ENCODE results near the gene DMKN.

DMKN gene

DNA sequence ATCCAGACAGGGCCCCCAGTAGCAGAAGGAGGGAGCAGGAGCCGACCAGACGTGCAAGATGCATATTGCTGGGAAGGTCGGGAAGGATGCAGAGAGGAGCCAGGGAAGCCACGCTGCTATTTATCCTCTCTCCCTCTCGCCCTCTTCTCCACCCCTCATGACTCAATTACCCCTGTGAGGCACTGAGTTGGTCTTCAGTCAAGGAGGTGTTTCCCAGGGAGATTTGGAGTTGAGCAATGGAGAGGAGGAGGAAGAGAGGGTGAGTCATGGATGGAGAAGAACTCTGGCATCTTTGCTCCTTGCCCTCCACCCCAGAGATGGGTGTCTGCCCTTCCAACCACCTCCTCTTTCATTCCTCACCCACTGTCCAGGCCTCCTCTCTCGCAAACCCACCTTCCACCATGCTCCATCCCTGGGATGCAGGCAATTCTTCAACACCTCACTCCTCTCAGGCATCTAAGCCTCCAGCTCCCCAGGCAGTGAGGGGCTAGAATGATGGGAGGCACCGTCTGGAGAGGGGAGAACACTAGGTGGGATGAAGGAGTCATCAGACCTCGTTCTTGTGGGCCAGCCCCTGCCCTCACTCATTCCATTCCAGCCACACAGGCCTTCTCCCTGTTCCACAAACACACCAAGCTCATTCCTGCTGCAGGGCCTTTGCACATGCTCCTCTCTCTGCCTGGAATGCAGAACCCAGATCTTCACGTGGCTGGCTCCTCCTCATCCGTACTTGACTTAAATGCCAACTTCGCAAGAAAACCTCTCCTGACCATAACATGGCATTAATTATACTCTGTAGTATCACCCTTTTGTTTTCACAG, 15.0 kb upstream of the DMKN start, which contains the start of gene SBSN:
TSS of gene SBSN (minus strand) at position 94 of the 821 bp plus-strand sequence. CDS start at position 64, 30 bp downstream.
- in situ Hi-C loops (cut with MboI; ENCODE audit: low sequenced_read_pairs): no loop called here

DNA sequence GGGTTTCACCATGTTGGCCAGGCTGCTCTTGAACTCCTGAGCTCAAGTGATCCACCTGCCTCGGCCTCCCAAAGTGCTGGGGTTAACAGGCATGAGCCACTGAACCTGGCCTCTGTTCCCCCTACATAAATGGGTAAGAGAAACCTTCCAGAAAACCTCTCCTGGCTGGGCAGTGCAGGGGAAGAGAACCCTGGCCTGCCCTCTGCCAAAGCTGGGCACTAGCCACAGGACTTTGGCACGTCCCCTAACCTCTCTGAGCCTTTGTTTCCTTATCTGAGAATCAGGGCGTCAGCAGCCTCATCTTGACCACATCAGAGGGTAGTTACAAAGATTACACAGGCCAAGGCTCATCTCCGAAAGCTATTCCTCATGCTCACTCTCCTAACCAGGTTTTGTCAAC, 12.4 kb upstream of the DMKN start:
- in situ Hi-C loops (cut with MboI; ENCODE audit: low sequenced_read_pairs): no loop called here

DNA sequence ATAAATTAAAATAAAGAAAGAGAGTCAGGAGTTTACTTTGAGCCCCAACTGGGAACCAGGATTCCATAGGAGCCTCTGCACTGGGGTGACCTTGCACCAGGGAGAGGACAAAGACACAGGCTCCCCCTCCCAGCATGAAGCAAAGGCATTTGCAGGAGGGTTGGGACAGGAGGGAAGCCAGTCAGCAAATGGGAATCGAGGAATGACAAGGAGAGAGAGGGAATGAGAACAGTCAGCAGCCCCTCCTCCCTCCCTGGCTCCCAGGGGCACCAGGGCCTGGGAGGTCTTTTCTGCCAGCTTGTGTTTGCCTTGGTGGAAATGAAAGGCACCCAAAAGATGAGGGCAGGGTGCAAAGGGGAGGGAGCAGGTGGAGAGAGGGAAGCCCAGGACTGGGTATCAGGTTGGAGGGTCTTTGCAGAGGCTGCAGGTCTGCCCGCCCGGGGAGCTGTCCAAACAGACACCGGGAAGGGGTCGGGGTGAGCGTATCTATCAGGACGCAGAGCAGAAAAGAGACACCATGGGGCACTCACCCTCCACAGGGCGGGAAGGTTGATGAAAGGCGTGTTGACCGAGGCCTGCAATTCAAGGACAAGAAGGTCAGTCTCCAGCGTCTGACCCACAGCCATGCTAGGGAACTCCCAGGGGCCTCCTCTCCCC, 10.9 kb upstream of the DMKN start:
- in situ Hi-C loops (cut with MboI; ENCODE audit: low sequenced_read_pairs): no loop called here

DNA sequence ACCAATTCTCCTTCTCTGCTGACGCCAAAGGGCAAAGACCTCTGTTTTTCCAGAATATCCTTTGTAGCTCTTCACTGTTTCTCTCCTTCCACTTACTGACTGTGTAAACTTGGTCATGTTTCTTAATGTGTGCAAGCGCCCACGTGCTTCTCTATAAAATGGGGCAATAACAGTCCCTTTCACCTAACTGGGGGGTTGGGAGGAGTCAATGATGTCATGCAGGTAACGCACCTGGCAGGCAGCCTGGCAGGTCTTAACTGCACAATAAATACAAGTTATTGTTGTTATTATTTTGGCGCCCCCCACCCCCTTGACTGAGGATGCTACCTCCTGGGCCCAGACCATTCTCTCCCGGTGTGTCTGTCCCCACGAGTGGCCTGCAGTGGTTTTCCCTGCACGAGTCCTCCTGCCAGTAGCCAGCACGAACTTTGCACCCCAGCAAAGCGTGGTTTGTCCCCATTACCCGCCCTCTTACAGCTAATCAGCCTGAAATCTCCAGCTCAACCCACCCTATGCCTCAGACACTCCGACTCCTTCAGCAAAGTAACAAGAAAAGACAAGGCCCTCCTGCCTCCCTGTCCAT, 9.4 kb upstream of the DMKN start:
- in situ Hi-C loops (cut with MboI; ENCODE audit: low sequenced_read_pairs): no loop called here

DNA sequence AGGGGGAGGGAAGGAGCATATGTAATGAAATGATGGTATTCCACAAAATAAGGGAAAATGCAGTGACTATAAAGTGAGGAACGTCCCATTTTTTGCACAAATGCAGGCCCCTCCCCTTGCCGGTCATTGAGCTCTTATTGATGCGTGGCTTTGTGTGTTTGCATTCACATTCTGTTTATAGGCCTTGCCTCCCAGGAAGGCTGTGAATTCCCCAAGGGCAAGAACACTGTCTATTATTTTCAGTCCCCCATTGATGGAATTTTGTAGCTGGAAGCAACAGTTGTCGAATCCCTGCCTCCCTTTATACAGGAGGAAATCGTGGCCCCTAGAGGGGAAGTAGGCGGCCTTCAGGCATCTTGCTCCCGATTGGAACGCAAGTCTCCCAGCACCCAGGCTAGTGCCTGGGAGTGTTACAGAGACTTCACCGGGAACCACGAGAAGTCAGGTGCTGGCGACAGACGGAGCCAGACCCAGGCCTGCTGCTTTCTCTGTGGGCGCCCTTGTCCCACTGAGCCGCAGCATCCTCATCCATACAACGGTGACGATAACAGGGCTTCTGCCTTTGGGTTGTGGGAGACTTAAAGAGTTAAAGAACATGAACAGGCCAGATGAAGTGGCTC, 7.8 kb upstream of the DMKN start:
- in situ Hi-C loops (cut with MboI; ENCODE audit: low sequenced_read_pairs): no loop called here

DNA sequence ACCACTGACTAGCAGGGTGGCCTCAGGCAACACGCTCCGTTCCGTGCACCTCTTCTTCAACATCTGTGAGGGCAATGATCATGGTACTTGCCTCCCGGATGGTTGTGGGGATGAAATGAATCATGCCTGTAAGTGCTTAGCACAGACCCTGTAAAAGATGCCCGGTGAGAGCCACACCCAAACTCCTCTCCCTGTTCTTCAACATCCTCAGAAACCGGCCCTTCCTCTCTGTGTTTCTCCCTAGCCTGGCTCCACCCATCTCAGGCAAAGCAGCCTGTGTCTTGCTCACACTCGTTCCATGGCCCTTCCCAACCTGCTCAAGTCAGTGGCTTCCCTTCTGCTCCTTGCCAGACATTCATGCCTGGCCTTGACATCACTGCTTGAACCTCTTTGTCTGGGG, 5.8 kb upstream of the DMKN start:
- in situ Hi-C loops (cut with MboI; ENCODE audit: low sequenced_read_pairs): no loop called here

DNA sequence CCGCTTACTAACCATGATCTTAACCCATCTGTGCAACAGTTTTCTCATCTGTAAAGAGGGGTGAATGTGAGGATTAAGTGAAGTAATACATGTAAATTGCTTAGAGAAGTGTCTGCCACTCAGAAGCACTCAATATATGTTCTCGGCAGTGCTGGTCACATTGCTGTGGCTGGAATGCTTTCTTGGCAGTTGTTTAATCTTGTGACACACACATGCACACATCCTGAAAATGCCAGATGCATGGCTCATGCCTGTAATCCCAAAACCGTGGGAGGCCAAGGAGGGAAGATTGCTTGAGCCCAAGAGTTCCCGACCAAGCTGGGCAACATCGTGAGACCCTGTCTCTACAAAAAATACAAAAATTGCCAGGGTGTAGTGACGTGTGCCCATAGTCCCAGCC, 4.9 kb upstream of the DMKN start:
- in situ Hi-C loops (cut with MboI; ENCODE audit: low sequenced_read_pairs): no loop called here

DNA sequence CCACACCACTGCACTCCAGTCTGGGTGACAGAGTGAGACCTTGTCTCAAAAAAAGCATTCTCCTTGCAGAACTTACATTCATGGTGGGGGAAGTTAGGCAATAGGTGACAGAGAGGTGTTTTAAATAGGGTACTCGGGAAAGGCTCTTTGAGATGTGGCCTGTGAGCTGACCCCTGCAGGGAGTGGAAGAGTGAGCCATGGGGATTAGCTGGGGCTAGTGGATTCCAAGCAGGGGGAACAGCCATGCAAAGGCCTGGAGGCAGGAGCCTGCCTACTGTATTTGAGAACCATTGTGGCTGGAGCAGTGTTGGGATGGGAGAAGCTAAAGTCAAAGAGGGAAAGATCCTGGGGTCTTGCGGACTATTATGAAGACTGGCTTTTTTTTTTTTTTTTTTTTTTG, 3.9 kb upstream of the DMKN start:
- in situ Hi-C loops (cut with MboI; ENCODE audit: low sequenced_read_pairs): no loop called here

DNA sequence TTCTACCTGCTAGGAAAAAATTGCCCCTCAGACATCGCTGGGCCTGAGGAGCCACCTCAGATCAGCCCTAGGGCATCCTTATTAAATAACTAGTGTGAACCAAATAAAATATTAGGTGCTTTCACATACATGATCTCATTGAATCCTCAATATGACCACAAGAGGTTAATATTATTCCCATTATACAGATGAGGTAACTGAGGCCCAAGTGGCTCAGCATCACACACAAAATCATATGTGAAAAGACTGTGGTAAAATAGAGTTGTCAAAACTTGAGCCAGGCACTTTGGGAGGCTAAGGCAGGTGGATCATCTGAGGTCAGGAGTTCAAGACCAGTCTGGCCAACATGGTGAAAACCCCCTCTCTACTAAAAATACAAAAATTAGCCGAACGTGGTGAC, 2.9 kb upstream of the DMKN start:
- in situ Hi-C loops (cut with MboI; ENCODE audit: low sequenced_read_pairs): no loop called here

DNA sequence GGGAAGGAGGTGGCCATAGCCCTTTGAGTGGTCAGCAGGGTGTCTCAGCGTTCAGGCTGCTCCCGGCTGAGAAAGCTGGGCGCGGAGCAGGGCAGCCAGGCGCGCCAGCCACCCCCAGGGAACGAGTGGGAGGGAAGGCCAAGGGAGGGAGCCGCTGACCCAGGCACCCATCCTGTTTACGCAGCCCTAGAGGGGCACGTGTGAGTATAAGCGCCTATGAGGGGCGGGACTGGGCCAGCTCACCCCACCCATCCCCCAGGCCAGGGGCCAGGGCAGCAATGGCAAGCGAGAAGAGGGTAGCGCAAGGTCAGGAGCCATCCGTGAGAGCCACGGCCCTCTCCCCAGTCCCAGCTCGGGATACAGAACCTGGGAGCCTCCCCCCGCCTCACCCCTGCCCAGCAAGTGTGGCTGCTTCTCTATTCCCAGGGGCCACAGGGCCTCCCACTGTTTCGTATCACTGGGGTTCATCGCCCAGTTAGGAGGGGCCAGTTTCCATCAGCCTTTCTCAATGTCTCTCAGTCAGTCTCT, 897 bp upstream of the DMKN start:
- in situ Hi-C loops (cut with MboI; ENCODE audit: low sequenced_read_pairs): no loop called here

DNA sequence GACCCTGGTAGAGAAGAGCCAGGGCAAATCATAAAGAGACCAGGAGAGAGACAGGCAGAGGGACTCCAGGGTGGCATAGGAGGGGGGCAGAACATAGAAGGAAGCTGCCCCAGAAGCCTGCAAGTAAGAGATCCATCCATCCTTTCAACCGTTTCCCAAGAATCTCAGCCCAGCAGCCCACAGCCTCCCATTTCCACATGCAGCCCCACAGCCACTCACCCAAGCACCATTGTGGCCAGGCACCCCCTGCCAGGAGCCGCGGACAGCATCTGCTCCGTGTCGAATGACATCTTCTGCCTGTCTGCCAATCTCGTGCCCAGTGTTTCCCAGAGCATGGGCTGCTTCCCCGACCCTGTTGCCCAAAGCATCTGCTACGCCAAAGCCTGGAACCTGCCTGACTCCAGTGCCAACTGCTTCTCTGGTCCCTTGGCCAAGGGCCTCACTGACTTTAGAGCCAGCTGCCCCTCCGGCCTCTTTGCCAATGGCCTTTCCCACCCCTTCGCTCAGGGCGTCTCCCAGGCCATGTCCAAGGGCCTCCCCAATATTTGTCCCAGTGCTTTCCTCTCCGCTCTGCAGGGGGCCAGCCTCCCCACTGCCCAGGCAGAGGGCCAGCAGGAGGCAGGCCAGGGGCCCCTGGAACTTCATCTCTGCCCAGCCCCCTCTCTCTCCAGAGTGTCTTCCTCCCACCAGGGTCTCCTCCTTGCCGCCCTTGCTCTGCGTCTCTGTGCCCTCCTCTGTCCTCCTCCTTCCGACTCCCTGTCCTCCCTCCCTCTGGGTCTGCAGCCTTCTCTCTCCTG, 420 bp downstream of the DMKN start:
- in situ Hi-C loops (cut with MboI; ENCODE audit: low sequenced_read_pairs): no loop called here

DNA sequence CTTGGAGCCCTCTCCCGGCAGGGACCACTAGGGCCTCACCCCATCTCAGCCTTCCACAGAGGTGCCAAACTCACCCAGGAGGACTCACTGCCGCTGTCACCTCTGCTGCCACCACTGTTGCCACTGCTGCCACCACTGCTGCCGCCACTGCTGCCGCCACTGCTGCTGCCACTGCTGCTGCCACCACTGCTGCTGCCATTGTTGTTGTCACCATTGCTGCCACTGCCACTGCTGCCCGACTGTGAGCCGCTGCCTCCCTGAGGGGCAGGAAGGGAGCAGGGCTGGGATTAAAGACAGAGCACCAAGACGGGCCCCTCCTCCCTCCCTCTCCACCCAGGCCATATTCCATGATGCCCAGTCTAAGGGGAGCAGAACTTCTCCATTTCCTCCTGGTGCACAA, 2.1 kb downstream of the DMKN start:
- in situ Hi-C loops (cut with MboI; ENCODE audit: low sequenced_read_pairs): no loop called here

DNA sequence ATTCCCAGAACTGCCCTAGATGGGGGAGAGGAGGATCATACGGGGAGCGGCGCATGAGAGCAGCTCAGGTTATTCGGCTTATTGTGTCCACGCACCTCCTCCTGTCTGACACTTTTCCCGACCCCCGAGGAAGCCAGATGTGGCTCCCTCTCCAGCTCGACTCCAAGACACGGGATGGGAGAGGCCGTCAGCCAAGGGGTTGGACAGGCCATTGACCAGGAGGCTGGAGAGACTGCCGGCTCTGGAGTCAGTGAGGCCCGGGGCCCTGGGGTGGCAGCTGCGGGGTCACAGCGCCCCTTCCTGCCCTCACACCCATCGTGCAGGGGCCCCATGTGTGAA, 2.9 kb downstream of the DMKN start:
- in situ Hi-C loops (cut with MboI; ENCODE audit: low sequenced_read_pairs): no loop called here

DNA sequence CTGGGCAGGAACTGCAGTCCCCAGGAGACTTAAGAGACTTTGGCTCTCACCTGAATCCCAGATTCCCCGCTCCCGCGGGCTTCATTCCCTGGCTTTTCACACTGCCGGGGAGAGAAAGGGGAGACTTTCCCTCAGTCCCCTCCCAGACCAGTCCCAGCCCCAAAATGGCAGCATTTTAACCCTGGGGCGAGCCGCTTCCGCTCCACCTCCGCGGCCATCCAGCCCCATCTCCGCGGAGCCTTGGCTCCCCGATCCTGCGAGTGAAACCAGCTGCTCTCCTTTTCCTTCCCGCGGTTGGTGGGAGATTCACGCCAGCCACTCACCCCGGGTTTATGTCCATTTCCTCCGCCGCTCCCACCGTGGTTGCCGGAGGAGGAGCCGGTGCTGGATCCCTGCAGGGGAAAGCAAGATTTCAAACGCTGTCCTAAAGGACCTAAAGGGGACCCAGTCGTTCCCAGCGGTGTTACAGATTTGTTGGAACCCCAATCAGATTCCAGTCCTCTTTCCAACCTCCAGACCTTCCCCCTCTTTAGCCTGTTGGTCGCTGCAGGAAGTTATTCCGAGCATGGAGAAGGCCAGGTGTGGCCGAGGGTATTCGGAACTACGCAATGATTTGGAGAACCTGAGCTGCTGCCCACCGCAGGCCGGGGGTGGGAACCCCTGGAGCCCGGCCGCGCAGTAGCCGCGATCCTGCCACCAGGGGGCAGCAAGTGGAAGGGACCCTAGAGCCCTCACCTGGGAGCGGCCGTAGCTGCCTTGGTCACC, 3.4 kb downstream of the DMKN start:
- in situ Hi-C loops (cut with MboI; ENCODE audit: low sequenced_read_pairs): no loop called here

DNA sequence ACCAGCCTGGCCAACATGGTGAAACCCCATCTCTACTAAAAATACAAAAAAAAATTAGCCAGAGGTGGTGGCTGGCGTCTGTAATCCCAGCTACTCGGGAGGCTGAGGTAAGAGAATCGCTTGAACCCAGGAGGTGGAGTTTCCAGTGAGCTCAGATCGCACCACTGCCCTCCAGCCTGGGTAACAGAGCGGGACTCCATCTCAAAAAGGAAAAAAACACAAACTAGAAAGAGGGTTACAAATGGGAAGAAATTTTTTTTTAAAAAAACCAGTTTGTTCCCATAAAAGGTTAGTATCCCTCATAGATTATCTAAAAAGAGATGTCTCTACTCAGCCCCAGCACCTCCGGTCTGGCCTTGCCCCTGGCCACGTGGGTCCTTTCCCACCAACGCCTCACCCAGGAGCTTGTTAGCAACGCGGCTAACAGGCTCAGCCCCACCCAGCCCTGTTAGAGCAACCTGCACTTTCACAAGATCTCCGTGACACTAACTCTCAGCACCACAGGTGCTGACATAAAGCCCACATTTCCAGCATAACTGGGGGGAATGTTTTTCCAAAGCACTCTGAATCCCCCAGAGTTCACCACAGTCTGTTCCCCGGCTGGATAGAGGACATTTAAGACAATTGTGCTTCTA, 4.3 kb downstream of the DMKN start:
- in situ Hi-C loops (cut with MboI; ENCODE audit: low sequenced_read_pairs): no loop called here

DNA sequence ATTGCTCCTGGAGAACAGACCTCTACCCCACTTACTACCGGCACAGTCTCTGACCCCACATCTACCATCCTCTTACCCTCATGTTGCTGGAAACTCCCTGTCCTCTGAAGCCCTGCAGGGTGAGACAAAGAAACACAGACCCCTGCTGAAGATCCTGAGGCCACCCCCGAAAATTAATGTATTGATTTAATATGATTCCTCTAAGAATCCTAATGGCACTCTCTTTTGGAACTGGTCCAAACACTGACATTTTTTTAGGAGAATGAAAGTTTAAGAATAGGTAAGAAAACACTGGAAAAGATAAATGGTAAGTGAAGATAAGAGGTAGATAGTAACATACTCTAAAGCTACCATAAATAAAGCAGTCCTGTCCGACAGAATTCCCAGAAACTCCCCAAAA, 5.3 kb downstream of the DMKN start:
- in situ Hi-C loops (cut with MboI; ENCODE audit: low sequenced_read_pairs): no loop called here

DNA sequence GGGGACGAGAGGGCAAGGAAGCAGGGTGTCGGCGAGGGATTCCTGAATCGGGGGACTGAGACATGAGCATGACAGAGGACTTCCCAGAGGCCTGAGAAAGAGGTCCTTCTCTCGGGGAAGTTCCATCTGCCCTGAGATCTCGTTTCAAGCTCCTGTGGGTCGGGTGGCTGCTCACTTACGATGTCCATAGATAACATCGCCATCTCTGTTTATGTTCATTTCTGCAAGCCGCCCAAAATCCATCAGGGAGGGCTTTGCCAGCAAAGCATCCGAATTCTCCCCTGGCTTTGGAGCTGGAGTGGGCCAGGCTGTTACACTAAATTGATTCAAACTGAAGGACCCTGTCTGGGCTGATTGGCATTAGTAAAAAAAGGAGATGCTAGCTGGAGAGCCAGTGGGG, 5.9 kb downstream of the DMKN start:
- in situ Hi-C loops (cut with MboI; ENCODE audit: low sequenced_read_pairs): no loop called here

DNA sequence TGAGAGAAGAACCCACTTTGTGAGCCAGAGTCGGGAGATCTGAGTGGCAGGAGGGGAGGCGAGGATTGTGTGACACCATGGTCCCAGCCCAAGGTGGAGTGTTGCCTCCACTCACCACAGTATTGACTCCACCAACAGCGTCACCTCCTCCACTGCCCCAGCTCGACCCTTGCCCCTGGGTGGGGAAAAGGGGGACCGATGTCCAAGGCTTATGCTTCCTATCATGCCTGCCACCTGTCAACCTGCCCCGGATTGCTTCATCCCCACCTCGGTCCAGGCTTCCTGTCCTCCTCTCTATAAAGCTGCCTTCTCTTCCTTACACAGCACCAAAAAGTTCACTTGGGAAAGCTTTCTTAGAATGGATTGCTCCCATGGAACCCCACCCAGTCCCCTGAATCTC, 7.4 kb downstream of the DMKN start:
- in situ Hi-C loops (cut with MboI; ENCODE audit: low sequenced_read_pairs): no loop called here

DNA sequence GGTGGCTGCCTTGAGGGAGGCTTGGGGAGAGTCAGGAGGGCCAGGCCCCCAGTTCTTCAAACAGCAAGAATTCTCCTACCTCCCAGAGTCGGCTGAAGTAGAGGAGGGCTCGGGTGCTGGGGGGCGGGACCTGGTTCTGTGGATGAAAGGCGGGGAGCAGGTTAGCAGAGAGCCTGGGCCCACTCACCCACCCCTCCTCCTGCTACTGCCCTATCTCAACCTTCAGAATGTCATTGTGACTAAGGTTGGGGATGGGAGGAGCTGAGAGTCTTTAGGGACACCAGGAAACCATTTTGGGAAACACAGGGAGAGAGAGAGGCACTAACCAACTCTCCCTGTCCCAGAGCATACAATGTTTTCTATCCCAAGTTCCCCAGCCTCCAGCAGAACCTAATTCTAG, 10.7 kb downstream of the DMKN start:
- in situ Hi-C loops (cut with MboI; ENCODE audit: low sequenced_read_pairs): no loop called here

DNA sequence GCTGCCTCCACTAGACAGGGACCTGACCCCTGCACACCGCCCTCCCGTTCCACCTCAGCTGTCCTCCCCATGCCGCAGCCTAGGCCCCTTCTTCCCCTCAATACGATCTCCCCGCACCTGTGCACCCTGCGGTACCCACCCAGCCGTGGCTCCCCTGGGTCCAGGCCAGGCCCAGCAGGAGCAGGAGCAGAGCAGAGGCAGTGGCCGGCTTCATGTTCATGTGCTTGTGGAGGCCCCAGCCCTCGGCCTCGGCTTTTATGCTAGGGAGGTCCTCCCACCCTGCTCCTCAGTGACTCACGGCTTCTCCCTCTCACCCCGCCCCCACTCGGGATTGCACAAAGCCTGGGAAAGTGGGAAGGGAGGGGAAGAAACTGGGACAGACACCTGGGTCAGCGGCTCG, 11.8 kb downstream of the DMKN start:
- in situ Hi-C loops (cut with MboI; ENCODE audit: low sequenced_read_pairs): no loop called here

Measured in hTERT RPE-1 (cell line).